GM12865 (cell line): ENCODE results near the gene ABCC3.

Experiments
- DNase-seq: peaks from one replicate; pipeline ENCODE4 v3.0.0; 2010; ENCODE audit warnings: low read depth
- H3K4me3 ChIP-seq: 2 replicates; pipeline ENCODE4 v1.5.1; 2011; ENCODE audit warnings: mild to moderate bottlenecking, low read depth, low read length, control low read depth
- CTCF ChIP-seq: IDR thresholded peaks from 2 replicates; pipeline ENCODE4 v1.5.1; 2011; ENCODE audit warnings: low read length, control low read depth, low read depth, inconsistent platforms; ENCODE audit not compliant: insufficient read depth; ENCODE audit errors: missing control alignments

ABCC3 gene

GRCh38 chr17:50664788-50665458, 30.2 kb downstream of the ABCC3 start:
- no peak overlapping the region for H3K4me3 ChIP-seq
- DNase-seq, result no peak
- no peak for TF ChIP-seq CTCF

- no peak for DNase-seq
- no peak for TF ChIP-seq CTCF
- no peak overlapping the region for H3K4me3 ChIP-seq
Observed at GRCh38 chr17:50665838-50666237, 31.2 kb downstream of the ABCC3 start.

- TF ChIP-seq CTCF, result no peak
- no peak for DNase-seq
- H3K4me3 ChIP-seq, result no peak overlapping the region
Observed at GRCh38 chr17:50666316-50666715, 31.6 kb downstream of the ABCC3 start.

- DNase-seq, result no peak
Observed at GRCh38 chr17:50667259-50668024, 32.8 kb downstream of the ABCC3 start.

GRCh38 chr17:50668025-50668837, 33.5 kb downstream of the ABCC3 start:
- no peak for DNase-seq
- no peak overlapping the region for H3K4me3 ChIP-seq
- TF ChIP-seq CTCF, result no peak

More at GRCh38 chr17:50667259-50668024, 32.8 kb downstream of the ABCC3 start:
- no peak overlapping the region for H3K4me3 ChIP-seq
- TF ChIP-seq CTCF, result no peak

GRCh38 chr17:50668838-50669581, 34.3 kb downstream of the ABCC3 start:
- no peak overlapping the region for H3K4me3 ChIP-seq
- no peak for TF ChIP-seq CTCF
- no peak for DNase-seq
